CD4-positive, alpha-beta memory T cell (primary cell): ENCODE measurements around the gene SPATA2. TPM values are rescaled to one million over a fixed set of nuclear protein-coding genes. Genes with fewer than 3 reads are reported as not detected.
"Not testable (repeated sequence)": the region's sequence is repeated elsewhere in the genome, so short reads cannot be mapped to it uniquely, and the experiment has no call there.

Experiments
- CTCF ChIA-PET: fragments of 350-600 bp; sonication (Branson Sonifier 250); formaldehyde crosslinking; loops from one replicate; lab custom pipeline; 2021; ENCODE audit warnings: inconsistent platforms; ENCODE audit not compliant: partially characterized antibody; lab: Charles Lee
- POLR2A ChIA-PET: fragments of 350-600 bp; sonication (Branson Sonifier 250); formaldehyde crosslinking; loops from one replicate; lab custom pipeline; 2021; ENCODE audit not compliant: partially characterized antibody; lab: Charles Lee
- DNase-seq, 5 donors: peaks; one replicate each; pipeline versions ENCODE4 v3.0.0 to v3.0.0-alpha.2; 2020 to 2022; ENCODE audit warnings: mixed read lengths in 1 of 5
- H3K27ac ChIP-seq: one replicate; pipeline ENCODE4 v1.7.0; 2013; ENCODE audit warnings: low read depth, low read length
- H3K27me3 ChIP-seq: 2 replicates; pipeline ENCODE4 v1.7.0; 2013; ENCODE audit warnings: mild to moderate bottlenecking, low read length, moderate library complexity; ENCODE audit not compliant: insufficient read depth
- H3K36me3 ChIP-seq: 2 replicates; pipeline ENCODE4 v1.7.0; 2013; ENCODE audit warnings: mild to moderate bottlenecking, low read length, moderate library complexity; ENCODE audit not compliant: insufficient read depth
- H3K4me1 ChIP-seq: 2 replicates; pipeline ENCODE4 v1.7.0; 2013; ENCODE audit warnings: mild to moderate bottlenecking, low read length, moderate library complexity; ENCODE audit not compliant: insufficient read depth
- H3K4me3 ChIP-seq, 2 donors: one replicate each; pipeline ENCODE4 v1.7.0; 2013; ENCODE audit warnings: low read length in 2 of 2, mild to moderate bottlenecking in 1 of 2
- H3K9me3 ChIP-seq, 2 donors: one replicate each; pipeline ENCODE4 v1.7.0; 2013; ENCODE audit warnings: low read length in 2 of 2, control low read depth in 1 of 2; ENCODE audit not compliant: control insufficient read depth in 1 of 2
- H3K27ac Mint-ChIP-seq, 7 donors: one replicate each; pipeline ENCODE4 v1.8.0; 2020 to 2021; ENCODE audit warnings: mixed read lengths in 7 of 7, mild to moderate bottlenecking in 6 of 7, inconsistent platforms in 3 of 7, moderate library complexity in 3 of 7
- H3K27me3 Mint-ChIP-seq, 2 donors: one replicate each; pipeline ENCODE4 v1.8.0; 2020 to 2021; ENCODE audit warnings: mixed read lengths in 2 of 2
- H3K36me3 Mint-ChIP-seq, 2 donors: one replicate each; pipeline ENCODE4 v1.8.0; 2020 to 2021; ENCODE audit warnings: mixed read lengths in 2 of 2, inconsistent platforms in 1 of 2, mild to moderate bottlenecking in 1 of 2
- H3K4me1 Mint-ChIP-seq, 4 donors: one replicate each; pipeline ENCODE4 v1.8.0; 2020 to 2021; ENCODE audit warnings: mixed read lengths in 4 of 4, mild to moderate bottlenecking in 1 of 4
- H3K4me3 Mint-ChIP-seq, 8 donors: one replicate each; pipeline ENCODE4 v1.8.0; 2020 to 2021; ENCODE audit warnings: mixed read lengths in 8 of 8, mild to moderate bottlenecking in 7 of 8, moderate library complexity in 6 of 8, inconsistent platforms in 3 of 8
- H3K9me3 Mint-ChIP-seq, 8 donors: one replicate each; pipeline ENCODE4 v1.8.0; 2020 to 2021; ENCODE audit warnings: mixed read lengths in 8 of 8, mild to moderate bottlenecking in 5 of 8, inconsistent platforms in 3 of 8, moderate library complexity in 1 of 8
- intact Hi-C: fragments of 100-400 bp; cut with micrococcal nuclease; formaldehyde crosslinking; loops from one replicate; pipeline ENCODE4 v1.15.1; 2023
- polyA plus RNA-seq, 2 donors: library from polyadenylated mRNA; unstranded; fragments of 300-500 nt; fragmentation: Illumina TruSeq; gene quantifications; one replicate each; pipeline ENCODE4 v1.2.3, GENCODE V29; 2021
- total RNA-seq, 2 experiments: library from RNA; stranded (reverse); gene quantifications; one replicate each; pipeline ENCODE4 v1.2.3, GENCODE V29; 2021

Gene SPATA2
- total and polyA plus RNA-seq, 4 experiments from 2014 or later: 2.6 to 9.3 (median 7.8) TPM

DNA sequence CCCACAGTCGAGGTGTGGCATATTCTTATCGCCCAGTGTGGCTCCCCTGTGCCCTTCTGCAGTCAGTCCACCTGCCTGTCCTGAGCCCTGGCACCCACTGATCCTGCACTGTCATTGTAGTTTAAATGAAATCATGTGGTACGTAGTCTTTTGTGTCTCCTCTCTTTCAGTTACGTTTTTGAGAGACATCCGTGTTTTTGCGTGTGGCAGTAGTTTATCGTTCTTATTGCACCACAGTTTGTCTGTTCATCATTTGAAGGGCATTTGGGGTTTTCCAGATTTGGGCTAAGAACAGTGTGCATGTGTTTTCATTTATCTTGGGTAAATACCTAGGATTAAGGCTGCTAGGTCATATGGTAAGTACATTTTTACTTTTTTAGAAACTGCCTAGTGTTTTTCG, 49.3 kb downstream of the SPATA2 start:
- no peaks in the 10 kb centered on the region for H3K4me1 Mint-ChIP-seq
- no peak overlapping the region for H3K27ac ChIP-seq
- H3K36me3 ChIP-seq: peaks cover 37% of the 10 kb centered on the region
- no peak overlapping the region for H3K4me3 ChIP-seq
- H3K36me3 Mint-ChIP-seq: peaks cover 30 to 79% of the 10 kb centered on the region in 2 donors
- intact Hi-C loops: no loop called here
- H3K27me3 ChIP-seq: no peaks in the 10 kb centered on the region
- no peaks in the 10 kb centered on the region for H3K9me3 ChIP-seq
- no peaks in the 10 kb centered on the region for H3K9me3 Mint-ChIP-seq
- no peak overlapping the region for H3K4me3 Mint-ChIP-seq
- POLR2A ChIA-PET: no interaction called here
- H3K27ac Mint-ChIP-seq: peak overlapping the region in 1 of 7 donors; percentile 53
- no peaks in the 10 kb centered on the region for H3K4me1 ChIP-seq
- CTCF ChIA-PET: no interaction called here
- H3K27me3 Mint-ChIP-seq: no peaks in the 10 kb centered on the region
- no peak for DNase-seq

DNA sequence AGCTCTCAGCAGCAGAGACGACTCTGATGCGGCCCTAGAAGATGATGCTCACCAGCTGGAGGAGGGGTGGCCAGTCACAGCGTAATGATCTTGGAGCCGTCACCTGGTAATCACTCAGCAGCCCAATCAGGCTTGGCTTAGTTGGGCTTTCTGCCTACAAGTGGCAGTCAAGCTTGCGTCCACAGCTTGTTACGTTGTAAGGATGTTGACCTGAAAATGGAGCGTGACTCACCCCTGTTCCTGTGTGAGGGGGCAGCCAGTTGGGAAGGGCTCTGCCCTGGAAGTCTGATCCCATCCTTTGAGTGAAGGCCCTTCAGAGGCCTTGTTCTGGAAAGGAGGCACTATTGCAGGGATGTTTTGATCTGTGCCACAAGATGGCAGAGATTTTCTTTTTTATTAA, 49.8 kb downstream of the SPATA2 start:
- Mint-ChIP-seq H3K27ac (peak overlapping the region in 2 of 7 donors; percentile 27 to 65), H3K9me3 (no peaks in the 10 kb centered on the region), H3K4me1 (no peaks in the 10 kb centered on the region), H3K4me3 (no peak overlapping the region), H3K27me3 (no peaks in the 10 kb centered on the region), H3K36me3 (peaks cover 35 to 80% of the 10 kb centered on the region in 2 donors)
- intact Hi-C loops: no loop called here
- Histone ChIP-seq H3K27ac (no peak overlapping the region), H3K4me3 (no peak overlapping the region), H3K36me3 (peaks cover 37% of the 10 kb centered on the region), H3K4me1 (no peaks in the 10 kb centered on the region), H3K9me3 (no peaks in the 10 kb centered on the region), H3K27me3 (no peaks in the 10 kb centered on the region)
- POLR2A ChIA-PET: no interaction called here
- DNase-seq: no peak
- CTCF ChIA-PET: no interaction called here

DNA sequence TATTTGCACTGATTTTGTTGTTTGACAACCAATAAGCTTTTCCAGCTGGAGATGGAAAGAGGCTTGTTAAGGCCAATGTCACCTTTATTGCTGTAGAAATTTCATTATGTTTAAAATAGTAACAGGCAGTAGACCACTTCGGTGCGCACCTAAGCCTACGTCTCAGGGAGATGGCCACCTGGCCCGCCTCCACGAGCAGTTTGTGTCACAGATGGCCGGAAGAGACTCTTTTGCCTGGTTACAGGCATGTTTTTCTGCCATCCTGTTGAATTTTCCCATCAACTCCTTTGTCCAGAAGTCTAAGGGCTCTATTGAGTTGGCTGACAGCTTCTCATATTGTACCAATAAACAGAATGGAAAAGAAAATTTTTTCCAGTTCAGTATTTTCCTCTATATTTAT, 51.7 kb downstream of the SPATA2 start:
- H3K27me3 ChIP-seq: no peaks in the 10 kb centered on the region
- Mint-ChIP-seq H3K4me1 (peaks cover 0 to 1% (median 0%) of the 10 kb centered on the region in 4 donors), H3K27me3 (no peaks in the 10 kb centered on the region), H3K9me3 (no peaks in the 10 kb centered on the region), H3K27ac (no peak overlapping the region), H3K4me3 (no peak overlapping the region), H3K36me3 (peaks cover 40 to 83% of the 10 kb centered on the region in 2 donors)
- no peak overlapping the region for H3K4me3 ChIP-seq
- H3K27ac ChIP-seq: no peak overlapping the region
- intact Hi-C loops: no loop called here
- no peaks in the 10 kb centered on the region for H3K4me1 ChIP-seq
- POLR2A ChIA-PET: no interaction called here
- DNase-seq: no peak
- CTCF ChIA-PET: no interaction called here
- no peaks in the 10 kb centered on the region for H3K9me3 ChIP-seq
- peaks cover 41% of the 10 kb centered on the region for H3K36me3 ChIP-seq

DNA sequence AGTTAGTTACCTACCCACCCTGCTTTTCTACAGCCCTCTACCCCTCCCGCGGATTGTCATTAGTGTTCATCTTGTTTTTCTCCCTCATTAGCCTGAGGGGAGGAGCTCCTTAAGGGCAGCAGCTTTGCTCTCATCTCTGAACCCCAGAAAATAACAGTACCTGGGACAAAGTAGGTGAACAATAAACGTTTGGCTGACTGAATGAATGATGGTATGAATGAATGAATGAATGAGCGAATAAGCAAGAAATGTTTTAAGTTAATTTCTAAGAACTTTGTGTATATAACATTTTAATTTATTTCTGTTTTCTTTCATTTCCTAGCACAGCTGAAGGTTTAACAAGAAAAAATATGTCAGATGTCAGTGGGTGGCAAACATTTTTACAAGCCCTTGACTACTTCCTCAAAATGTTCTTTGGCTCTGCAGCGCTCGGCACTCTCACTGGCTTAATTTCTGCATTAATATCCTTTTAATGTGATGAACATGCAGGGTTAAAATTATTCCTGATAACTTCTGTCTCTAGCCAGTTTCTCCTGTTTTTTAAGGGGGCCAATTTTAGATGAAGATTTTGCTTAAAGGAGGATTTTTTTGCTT, 52.6 kb downstream of the SPATA2 start:
- no peak overlapping the region for H3K27ac ChIP-seq
- no peak overlapping the region for H3K4me3 ChIP-seq
- Mint-ChIP-seq H3K9me3 (no peaks in the 10 kb centered on the region), H3K36me3 (peaks cover 40 to 82% of the 10 kb centered on the region in 2 donors), H3K27ac (peak overlapping the region in 1 of 7 donors; percentile 9), H3K4me3 (no peak overlapping the region), H3K4me1 (peaks cover 0 to 1% (median 0%) of the 10 kb centered on the region in 4 donors), H3K27me3 (no peaks in the 10 kb centered on the region)
- no peaks in the 10 kb centered on the region for H3K27me3 ChIP-seq
- CTCF ChIA-PET: no interaction called here
- peaks cover 33% of the 10 kb centered on the region for H3K36me3 ChIP-seq
- no peaks in the 10 kb centered on the region for H3K9me3 ChIP-seq
- POLR2A ChIA-PET: no interaction called here
- intact Hi-C loops: no loop called here
- no peak for DNase-seq
- no peaks in the 10 kb centered on the region for H3K4me1 ChIP-seq

DNA sequence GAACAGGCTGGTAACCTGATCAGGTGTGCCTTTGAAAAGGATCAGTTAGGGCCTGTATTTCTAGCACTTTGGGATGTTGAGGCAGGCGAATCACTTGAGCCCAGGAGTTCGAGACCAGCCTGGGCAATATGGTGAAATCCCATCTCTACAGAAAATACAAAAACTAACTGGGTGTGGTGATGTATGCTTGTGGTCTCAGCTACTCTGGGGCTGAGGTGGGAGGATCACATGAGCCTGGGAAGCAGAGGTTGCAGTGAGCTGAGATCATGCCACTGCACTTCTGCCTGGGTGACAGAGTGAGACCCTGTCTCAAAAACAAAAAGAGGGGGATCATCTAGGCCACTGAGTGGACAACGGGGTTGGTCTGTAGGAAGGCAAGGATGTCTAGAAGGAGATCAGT, 54.1 kb downstream of the SPATA2 start:
- H3K4me3 Mint-ChIP-seq, POLR2A ChIA-PET, H3K27me3 ChIP-seq, intact Hi-C loops, H3K4me3 ChIP-seq, H3K27me3 Mint-ChIP-seq, H3K4me1 ChIP-seq, DNase-seq, H3K4me1 Mint-ChIP-seq, H3K27ac ChIP-seq, H3K9me3 Mint-ChIP-seq, H3K9me3 ChIP-seq: not testable (repeated sequence)
- Mint-ChIP-seq H3K27ac (peak overlapping the region in 5 of 7 donors; percentile 30 to 52 (median 48)), H3K36me3 (peaks cover 36 to 77% of the 10 kb centered on the region in 2 donors)
- CTCF ChIA-PET: interaction anchor here (0.6 kb wide), 1 partner anchor 133 kb away, joined by 3 read pairs; no protein-coding TSS in a partner anchor
- H3K36me3 ChIP-seq: peaks cover 32% of the 10 kb centered on the region

DNA sequence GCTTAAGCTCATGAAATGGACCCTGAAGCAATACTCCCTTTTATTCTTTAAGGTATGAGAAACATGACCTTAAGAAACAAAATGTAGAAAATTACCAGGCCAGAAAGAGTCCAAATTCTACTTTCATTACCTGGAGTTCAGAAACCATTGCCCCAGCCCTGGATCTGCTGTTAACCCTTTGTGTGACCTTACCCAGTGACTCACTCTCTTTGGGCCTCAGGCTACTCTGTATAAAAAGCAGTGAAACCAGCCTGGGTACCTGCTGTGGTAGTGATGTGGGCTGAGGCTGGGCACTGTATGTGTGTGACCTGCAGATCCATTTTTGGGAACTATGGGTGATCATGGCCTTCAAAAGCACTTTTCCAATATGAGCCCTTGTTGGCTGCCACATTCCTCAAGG, 55.5 kb downstream of the SPATA2 start:
- H3K27ac Mint-ChIP-seq: peak overlapping the region in 3 of 7 donors; percentile 41 to 80 (median 57)
- H3K27me3 Mint-ChIP-seq: no peaks in the 10 kb centered on the region
- peaks cover 33% of the 10 kb centered on the region for H3K36me3 ChIP-seq
- H3K4me3 ChIP-seq: no peak overlapping the region
- no peaks in the 10 kb centered on the region for H3K27me3 ChIP-seq
- no peak overlapping the region for H3K27ac ChIP-seq
- no peak for DNase-seq
- intact Hi-C loops: no loop called here
- H3K36me3 Mint-ChIP-seq: peaks cover 40 to 73% of the 10 kb centered on the region in 2 donors
- no peaks in the 10 kb centered on the region for H3K4me1 ChIP-seq
- CTCF ChIA-PET: interaction anchor here (2.0 kb wide), 1 partner anchor 14 kb away, joined by 7 read pairs; no protein-coding TSS in a partner anchor
- H3K9me3 Mint-ChIP-seq: no peaks in the 10 kb centered on the region
- H3K9me3 ChIP-seq: no peaks in the 10 kb centered on the region
- POLR2A ChIA-PET: no interaction called here
- peaks cover 0 to 3% (median 0%) of the 10 kb centered on the region in 4 donors for H3K4me1 Mint-ChIP-seq
- no peak overlapping the region for H3K4me3 Mint-ChIP-seq

DNA sequence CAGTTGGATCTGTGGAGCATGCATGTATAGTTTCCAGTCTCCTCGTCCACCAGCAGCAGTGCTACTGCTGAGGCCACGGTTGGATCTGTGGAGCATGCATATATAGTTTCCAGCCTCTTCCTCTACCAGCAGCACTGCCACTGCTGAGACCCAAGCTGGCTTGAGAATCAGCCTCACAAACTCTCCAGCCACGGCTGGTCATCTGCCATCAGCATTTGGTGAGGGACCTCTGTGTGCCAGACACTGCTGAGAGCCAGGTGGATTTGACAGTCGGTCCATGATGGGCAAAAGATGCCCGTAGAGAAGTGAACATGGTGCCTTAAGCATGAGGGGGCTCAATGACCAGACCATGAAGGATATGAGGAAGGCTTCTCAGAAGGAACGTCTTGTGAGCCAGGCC, 56.3 kb downstream of the SPATA2 start:
- H3K27me3 Mint-ChIP-seq: no peaks in the 10 kb centered on the region
- H3K27ac Mint-ChIP-seq: no peak overlapping the region
- no peak overlapping the region for H3K4me3 Mint-ChIP-seq
- H3K27ac ChIP-seq: no peak overlapping the region
- ChIA-PET CTCF (interaction anchor here (2.0 kb wide), 1 partner anchor 13 kb away, joined by 7 read pairs; no protein-coding TSS in a partner anchor), POLR2A (no interaction called here)
- no peaks in the 10 kb centered on the region for H3K4me1 ChIP-seq
- no peaks in the 10 kb centered on the region for H3K27me3 ChIP-seq
- DNase-seq: no peak
- peaks cover 0 to 4% (median 2%) of the 10 kb centered on the region in 4 donors for H3K4me1 Mint-ChIP-seq
- peaks cover 32% of the 10 kb centered on the region for H3K36me3 ChIP-seq
- intact Hi-C loops: no loop called here
- H3K9me3 Mint-ChIP-seq: no peaks in the 10 kb centered on the region
- H3K36me3 Mint-ChIP-seq: peaks cover 37 to 71% of the 10 kb centered on the region in 2 donors
- H3K4me3 ChIP-seq: no peak overlapping the region
- no peaks in the 10 kb centered on the region for H3K9me3 ChIP-seq
